HEK293 (cell line): Measurements from ENCODE around the gene PIP5K1C.

Experiments
- SP2 ChIP-seq: fragments of 450-650 bp; formaldehyde crosslinking; IDR thresholded peaks from 2 replicates; pipeline ENCODE4 v1.5.1; 2016; ENCODE audit warnings: missing biosample characterization, missing genetic modification characterization
- TCF7L2 ChIP-seq: IDR thresholded peaks from 2 replicates; pipeline ENCODE4 v1.6.1; 2011; ENCODE audit warnings: low read depth, mild to moderate bottlenecking, inconsistent platforms, low read length, moderate library complexity, borderline replicate concordance
- ZNF114 ChIP-seq: fragments of 450-650 bp; formaldehyde crosslinking; IDR thresholded peaks from 2 replicates; pipeline ENCODE4 v1.5.0; 2017; ENCODE audit warnings: missing biosample characterization, missing genetic modification characterization
- ZNF37A ChIP-seq: fragments of 450-650 bp; IDR thresholded peaks from 2 replicates; pipeline ENCODE4 v1.5.1; 2018; ENCODE audit warnings: missing biosample characterization, missing genetic modification characterization
- ZNF510 ChIP-seq: fragments of 450-650 bp; formaldehyde crosslinking; IDR thresholded peaks from 2 replicates; pipeline ENCODE4 v1.5.1; 2018; ENCODE audit warnings: mild to moderate bottlenecking, missing genetic modification characterization, missing biosample characterization; ENCODE audit not compliant: insufficient replicate concordance
- ZNF560 ChIP-seq: fragments of 450-650 bp; formaldehyde crosslinking; IDR thresholded peaks from 2 replicates; pipeline ENCODE4 v1.5.1; 2017; ENCODE audit warnings: missing biosample characterization, missing genetic modification characterization, borderline replicate concordance
- ZNF791 ChIP-seq: fragments of 450-650 bp; formaldehyde crosslinking; IDR thresholded peaks from 2 replicates; pipeline ENCODE4 v1.5.1; 2016; ENCODE audit warnings: missing biosample characterization, missing genetic modification characterization
- TF ChIP-seq, protein P1 (sequence below): fragments of 450-650 bp; formaldehyde crosslinking; IDR thresholded peaks from 2 replicates; pipeline ENCODE4 v1.5.1; 2016; ENCODE audit warnings: missing biosample characterization, missing genetic modification characterization, low read depth
- TF ChIP-seq, protein P2 (sequence below): fragments of 450-650 bp; formaldehyde crosslinking; IDR thresholded peaks from 2 replicates; pipeline ENCODE4 v1.5.1; 2016; ENCODE audit warnings: missing biosample characterization, missing genetic modification characterization
- TF ChIP-seq, protein P3 (sequence below): fragments of 450-650 bp; IDR thresholded peaks from 2 replicates; pipeline ENCODE4 v1.5.1; 2018; ENCODE audit warnings: missing biosample characterization, mild to moderate bottlenecking, missing genetic modification characterization
- TF ChIP-seq, protein P4 (sequence below): IDR thresholded peaks from 2 replicates; pipeline ENCODE4 v1.6.1; 2011; ENCODE audit warnings: mild to moderate bottlenecking, low read depth, low read length, borderline replicate concordance
- TF ChIP-seq, protein P5 (sequence below): fragments of 450-650 bp; formaldehyde crosslinking; IDR thresholded peaks from 2 replicates; pipeline ENCODE4 v1.5.1; 2017; ENCODE audit warnings: missing biosample characterization, missing genetic modification characterization
- TF ChIP-seq, protein P6 (sequence below): fragments of 450-650 bp; formaldehyde crosslinking; IDR thresholded peaks from 2 replicates; pipeline ENCODE4 v1.5.1; 2016; ENCODE audit warnings: missing biosample characterization, missing genetic modification characterization

DNA sequence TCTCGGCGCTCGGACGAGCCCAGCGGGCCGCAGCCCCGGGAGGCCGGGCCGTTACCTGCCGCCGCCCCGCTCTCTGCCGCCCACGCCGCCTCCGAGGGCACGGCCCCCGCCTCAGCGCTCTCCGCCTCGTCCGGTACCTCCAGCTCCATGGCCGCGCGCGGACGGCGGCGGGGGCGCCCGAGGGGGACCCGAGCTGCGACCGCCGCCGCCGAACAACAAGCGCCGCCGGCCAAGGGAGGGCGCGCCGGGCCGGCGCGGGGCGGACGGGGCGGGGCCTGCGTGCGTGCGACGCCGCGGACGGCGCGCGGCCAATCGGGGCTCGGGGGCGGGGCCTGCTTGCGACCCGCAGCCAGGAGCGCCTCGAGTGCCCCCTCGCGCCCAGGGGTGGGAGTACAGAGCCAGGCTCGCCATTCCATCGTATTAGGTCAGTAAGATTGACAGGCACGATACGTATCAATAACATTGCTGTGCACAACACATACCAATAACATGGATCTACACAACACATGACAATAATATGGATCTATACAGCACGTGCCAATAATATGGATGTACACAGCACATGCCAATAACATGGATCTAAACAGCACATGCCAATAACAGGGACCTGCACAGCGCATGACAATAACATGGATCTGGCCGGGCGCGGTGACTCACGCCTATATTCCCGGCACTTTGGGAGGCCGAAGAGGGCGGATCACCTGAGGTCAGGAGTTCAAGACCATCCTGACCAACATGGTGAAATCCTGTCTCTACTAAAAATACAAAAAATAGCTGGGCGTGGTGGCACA lies at the start of gene PIP5K1C:
- TF ChIP-seq TCF7L2 (no peak), ZNF37A (tag by site-specific recombination) (no peak), ZNF510 (tag by site-specific recombination) (no peak), ZNF791 (tag by site-specific recombination) (no peak), SP2 (tag by site-specific recombination) (peak; percentile 22; the same call in 1 of the 2 replicates), ZNF560 (tag by site-specific recombination) (no peak), ZNF114 (no peak)
- TF ChIP-seq, protein P1, sequence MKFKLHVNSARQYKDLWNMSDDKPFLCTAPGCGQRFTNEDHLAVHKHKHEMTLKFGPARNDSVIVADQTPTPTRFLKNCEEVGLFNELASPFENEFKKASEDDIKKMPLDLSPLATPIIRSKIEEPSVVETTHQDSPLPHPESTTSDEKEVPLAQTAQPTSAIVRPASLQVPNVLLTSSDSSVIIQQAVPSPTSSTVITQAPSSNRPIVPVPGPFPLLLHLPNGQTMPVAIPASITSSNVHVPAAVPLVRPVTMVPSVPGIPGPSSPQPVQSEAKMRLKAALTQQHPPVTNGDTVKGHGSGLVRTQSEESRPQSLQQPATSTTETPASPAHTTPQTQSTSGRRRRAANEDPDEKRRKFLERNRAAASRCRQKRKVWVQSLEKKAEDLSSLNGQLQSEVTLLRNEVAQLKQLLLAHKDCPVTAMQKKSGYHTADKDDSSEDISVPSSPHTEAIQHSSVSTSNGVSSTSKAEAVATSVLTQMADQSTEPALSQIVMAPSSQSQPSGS (tag by site-specific recombination): no peak
- TF ChIP-seq, protein P2, sequence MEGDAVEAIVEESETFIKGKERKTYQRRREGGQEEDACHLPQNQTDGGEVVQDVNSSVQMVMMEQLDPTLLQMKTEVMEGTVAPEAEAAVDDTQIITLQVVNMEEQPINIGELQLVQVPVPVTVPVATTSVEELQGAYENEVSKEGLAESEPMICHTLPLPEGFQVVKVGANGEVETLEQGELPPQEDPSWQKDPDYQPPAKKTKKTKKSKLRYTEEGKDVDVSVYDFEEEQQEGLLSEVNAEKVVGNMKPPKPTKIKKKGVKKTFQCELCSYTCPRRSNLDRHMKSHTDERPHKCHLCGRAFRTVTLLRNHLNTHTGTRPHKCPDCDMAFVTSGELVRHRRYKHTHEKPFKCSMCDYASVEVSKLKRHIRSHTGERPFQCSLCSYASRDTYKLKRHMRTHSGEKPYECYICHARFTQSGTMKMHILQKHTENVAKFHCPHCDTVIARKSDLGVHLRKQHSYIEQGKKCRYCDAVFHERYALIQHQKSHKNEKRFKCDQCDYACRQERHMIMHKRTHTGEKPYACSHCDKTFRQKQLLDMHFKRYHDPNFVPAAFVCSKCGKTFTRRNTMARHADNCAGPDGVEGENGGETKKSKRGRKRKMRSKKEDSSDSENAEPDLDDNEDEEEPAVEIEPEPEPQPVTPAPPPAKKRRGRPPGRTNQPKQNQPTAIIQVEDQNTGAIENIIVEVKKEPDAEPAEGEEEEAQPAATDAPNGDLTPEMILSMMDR: peak; percentile 74; the same call in 1 of the 2 replicates
- TF ChIP-seq, protein P3, sequence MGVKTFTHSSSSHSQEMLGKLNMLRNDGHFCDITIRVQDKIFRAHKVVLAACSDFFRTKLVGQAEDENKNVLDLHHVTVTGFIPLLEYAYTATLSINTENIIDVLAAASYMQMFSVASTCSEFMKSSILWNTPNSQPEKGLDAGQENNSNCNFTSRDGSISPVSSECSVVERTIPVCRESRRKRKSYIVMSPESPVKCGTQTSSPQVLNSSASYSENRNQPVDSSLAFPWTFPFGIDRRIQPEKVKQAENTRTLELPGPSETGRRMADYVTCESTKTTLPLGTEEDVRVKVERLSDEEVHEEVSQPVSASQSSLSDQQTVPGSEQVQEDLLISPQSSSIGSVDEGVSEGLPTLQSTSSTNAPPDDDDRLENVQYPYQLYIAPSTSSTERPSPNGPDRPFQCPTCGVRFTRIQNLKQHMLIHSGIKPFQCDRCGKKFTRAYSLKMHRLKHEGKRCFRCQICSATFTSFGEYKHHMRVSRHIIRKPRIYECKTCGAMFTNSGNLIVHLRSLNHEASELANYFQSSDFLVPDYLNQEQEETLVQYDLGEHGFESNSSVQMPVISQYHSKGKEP (tag by site-specific recombination): no peak
- TF ChIP-seq, protein P4, sequence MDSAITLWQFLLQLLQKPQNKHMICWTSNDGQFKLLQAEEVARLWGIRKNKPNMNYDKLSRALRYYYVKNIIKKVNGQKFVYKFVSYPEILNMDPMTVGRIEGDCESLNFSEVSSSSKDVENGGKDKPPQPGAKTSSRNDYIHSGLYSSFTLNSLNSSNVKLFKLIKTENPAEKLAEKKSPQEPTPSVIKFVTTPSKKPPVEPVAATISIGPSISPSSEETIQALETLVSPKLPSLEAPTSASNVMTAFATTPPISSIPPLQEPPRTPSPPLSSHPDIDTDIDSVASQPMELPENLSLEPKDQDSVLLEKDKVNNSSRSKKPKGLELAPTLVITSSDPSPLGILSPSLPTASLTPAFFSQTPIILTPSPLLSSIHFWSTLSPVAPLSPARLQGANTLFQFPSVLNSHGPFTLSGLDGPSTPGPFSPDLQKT: no peak
- TF ChIP-seq, protein P5, sequence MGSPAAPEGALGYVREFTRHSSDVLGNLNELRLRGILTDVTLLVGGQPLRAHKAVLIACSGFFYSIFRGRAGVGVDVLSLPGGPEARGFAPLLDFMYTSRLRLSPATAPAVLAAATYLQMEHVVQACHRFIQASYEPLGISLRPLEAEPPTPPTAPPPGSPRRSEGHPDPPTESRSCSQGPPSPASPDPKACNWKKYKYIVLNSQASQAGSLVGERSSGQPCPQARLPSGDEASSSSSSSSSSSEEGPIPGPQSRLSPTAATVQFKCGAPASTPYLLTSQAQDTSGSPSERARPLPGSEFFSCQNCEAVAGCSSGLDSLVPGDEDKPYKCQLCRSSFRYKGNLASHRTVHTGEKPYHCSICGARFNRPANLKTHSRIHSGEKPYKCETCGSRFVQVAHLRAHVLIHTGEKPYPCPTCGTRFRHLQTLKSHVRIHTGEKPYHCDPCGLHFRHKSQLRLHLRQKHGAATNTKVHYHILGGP (tag by site-specific recombination): no peak
- TF ChIP-seq, protein P6, sequence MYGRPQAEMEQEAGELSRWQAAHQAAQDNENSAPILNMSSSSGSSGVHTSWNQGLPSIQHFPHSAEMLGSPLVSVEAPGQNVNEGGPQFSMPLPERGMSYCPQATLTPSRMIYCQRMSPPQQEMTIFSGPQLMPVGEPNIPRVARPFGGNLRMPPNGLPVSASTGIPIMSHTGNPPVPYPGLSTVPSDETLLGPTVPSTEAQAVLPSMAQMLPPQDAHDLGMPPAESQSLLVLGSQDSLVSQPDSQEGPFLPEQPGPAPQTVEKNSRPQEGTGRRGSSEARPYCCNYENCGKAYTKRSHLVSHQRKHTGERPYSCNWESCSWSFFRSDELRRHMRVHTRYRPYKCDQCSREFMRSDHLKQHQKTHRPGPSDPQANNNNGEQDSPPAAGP: no peak
